OCI-M1 (cell line): ENCODE results near the gene MICALL2.
"Not testable (repeated sequence)": the region's sequence is repeated elsewhere in the genome, so short reads cannot be mapped to it uniquely, and the experiment has no call there.

Experiments used
- DNase-seq: peaks from one replicate; lab custom pipeline; 2025; lab: John Stamatoyannopoulos, UW

Gene MICALL2

GRCh38 chr7:1447551-1448244 lies 11.6 kb downstream of the MICALL2 start:
- no peak for DNase-seq

GRCh38 chr7:1447112-1447511 lies 12.2 kb downstream of the MICALL2 start:
- no peak for DNase-seq

- no peak for DNase-seq
Observed at GRCh38 chr7:1446620-1447032, 12.6 kb downstream of the MICALL2 start.

- DNase-seq, result peak; percentile 62
Observed at GRCh38 chr7:1446026-1446425, 13.2 kb downstream of the MICALL2 start.

- no peak for DNase-seq
Observed at GRCh38 chr7:1445341-1445740, 13.9 kb downstream of the MICALL2 start.

GRCh38 chr7:1444925-1445322 lies 14.3 kb downstream of the MICALL2 start:
- DNase-seq, result no peak

GRCh38 chr7:1444214-1444924 lies 14.9 kb downstream of the MICALL2 start:
- no peak for DNase-seq

- DNase-seq, result not testable (repeated sequence)
Observed at GRCh38 chr7:1443587-1444200, 15.6 kb downstream of the MICALL2 start.

GRCh38 chr7:1442355-1443124 lies 16.7 kb downstream of the MICALL2 start:
- DNase-seq, result no peak

GRCh38 chr7:1441615-1442354 lies 17.5 kb downstream of the MICALL2 start:
- DNase-seq, result no peak

- DNase-seq, result no peak
Observed at GRCh38 chr7:1440620-1441019, 18.6 kb downstream of the MICALL2 start.

GRCh38 chr7:1439373-1440363 lies 19.6 kb downstream of the MICALL2 start:
- DNase-seq, result peak; percentile 0

GRCh38 chr7:1438821-1439220 lies 20.4 kb downstream of the MICALL2 start:
- no peak for DNase-seq

- DNase-seq, result no peak
Observed at GRCh38 chr7:1438208-1438607, 21.1 kb downstream of the MICALL2 start.

- no peak for DNase-seq
Observed at GRCh38 chr7:1437155-1437880, 22.0 kb downstream of the MICALL2 start.

GRCh38 chr7:1436608-1437007 lies 22.7 kb downstream of the MICALL2 start:
- no peak for DNase-seq

GRCh38 chr7:1434891-1435670 lies 24.2 kb downstream of the MICALL2 start:
- DNase-seq, result no peak

GRCh38 chr7:1434165-1434718 lies 25.0 kb downstream of the MICALL2 start:
- no peak for DNase-seq
